ENCODE measurements around the gene UBR7.
"Not testable (repeated sequence)": the region's sequence is repeated elsewhere in the genome, so short reads cannot be mapped to it uniquely, and the experiment has no call there.

UBR7 gene, protein sequence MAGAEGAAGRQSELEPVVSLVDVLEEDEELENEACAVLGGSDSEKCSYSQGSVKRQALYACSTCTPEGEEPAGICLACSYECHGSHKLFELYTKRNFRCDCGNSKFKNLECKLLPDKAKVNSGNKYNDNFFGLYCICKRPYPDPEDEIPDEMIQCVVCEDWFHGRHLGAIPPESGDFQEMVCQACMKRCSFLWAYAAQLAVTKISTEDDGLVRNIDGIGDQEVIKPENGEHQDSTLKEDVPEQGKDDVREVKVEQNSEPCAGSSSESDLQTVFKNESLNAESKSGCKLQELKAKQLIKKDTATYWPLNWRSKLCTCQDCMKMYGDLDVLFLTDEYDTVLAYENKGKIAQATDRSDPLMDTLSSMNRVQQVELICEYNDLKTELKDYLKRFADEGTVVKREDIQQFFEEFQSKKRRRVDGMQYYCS

GRCh38 chr14:93206793-93207467 is at the start of gene UBR7, which contains the start of gene GON7:
UBR7 (plus strand) TSS chr14:93207256; CDS start chr14:93207292, 36 bp downstream.
GON7 (minus strand) TSS chr14:93207065; CDS start chr14:93207037, 28 bp downstream.
- FAIRE-seq: no peak

DNA sequence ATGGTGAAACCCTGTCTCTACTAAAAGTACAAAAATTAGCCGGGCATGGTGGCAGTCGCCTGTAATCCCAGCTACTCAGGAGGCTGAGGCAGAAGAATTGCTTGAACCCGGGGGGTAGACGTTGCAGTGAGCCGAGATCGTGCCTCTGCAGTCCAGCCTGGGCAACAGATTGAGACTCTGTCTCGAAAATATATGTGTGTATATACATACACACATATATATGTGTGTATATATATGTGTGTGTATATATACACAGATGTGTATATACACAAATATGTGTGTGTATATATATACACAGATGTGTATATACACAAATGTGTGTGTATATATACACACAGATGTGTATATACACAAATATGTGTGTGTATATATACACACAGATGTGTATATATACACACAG is 48.7 kb upstream of the UBR7 start:
- FAIRE-seq: not testable (repeated sequence)

GRCh38 chr14:93159625-93160352 is 47.3 kb upstream of the UBR7 start:
- FAIRE-seq: not testable (repeated sequence)

GRCh38 chr14:93160353-93160801 is 46.7 kb upstream of the UBR7 start:
- FAIRE-seq: no peak

DNA sequence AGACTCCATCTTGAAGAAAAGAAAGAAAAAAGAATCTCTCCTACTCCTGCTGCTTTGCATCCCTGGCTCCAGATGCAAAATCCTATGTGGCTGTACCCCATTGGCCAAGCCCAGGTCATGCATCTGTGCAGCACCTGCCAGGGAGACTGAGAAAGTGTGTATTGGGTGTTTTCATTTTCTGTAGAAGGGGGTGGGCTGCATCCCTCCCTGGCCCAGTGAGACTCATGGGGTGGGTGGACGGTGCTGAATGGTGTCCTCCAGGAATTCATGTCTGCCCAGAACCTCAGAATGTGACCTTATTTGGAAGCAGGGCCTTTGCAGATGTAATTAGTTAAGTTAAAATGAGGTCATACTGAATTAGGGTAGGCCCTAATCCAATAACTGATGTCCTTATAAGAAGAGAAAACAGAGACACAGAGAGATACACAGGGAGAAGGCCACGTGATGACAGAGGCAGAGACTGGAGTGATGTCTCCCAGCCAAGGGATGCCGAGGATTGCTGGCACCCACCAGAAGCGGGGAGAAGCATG is 45.6 kb upstream of the UBR7 start:
- FAIRE-seq: no peak

GRCh38 chr14:93163564-93163963 is 43.5 kb upstream of the UBR7 start:
- no peak for FAIRE-seq

DNA sequence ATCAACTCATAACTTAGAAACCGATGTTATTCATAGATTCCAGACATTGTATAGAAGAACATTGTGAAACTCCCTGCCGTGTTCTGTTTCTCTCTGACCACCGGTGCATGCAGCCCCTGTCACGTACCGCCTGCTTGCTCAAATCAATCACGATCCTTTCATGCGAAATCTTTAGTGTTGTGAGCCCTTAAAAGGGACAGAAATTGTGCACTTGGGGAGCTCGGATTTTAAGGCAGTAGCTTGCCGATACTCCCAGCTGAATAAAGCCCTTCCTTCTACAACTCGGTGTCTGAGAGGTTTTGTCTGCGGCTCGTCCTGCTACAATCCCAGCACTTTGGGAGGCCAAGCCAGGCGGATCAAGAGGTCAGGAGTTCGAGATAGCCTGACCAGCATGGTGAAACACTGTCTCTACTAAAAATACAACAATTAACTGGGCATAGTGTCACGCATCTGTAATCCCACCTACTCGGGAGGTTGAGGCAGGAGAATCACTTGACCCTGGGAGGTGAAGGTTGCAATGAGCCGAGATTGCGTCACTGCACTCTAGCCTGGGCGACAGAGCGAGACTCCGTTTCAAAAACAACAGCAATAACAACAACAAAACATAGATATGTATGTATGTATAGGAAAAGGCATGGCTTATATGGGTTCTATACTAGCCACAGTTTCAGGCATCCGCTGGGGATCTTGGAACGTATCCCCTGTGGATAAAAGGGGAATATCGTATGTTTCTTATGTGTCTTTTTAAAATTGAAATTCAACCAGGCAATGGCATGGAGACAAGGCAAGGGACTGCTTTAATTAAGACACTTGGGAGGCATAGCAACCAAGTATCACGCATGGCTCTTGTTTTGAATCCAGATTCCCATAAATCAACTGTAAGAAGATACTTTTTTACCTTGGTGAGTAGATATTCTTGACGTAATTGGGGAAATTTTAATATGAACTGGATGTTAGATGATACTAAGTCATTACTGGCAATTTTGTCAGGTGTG is 41.5 kb upstream of the UBR7 start:
- not testable (repeated sequence) for FAIRE-seq

GRCh38 chr14:93168610-93169009 is 38.4 kb upstream of the UBR7 start:
- not testable (repeated sequence) for FAIRE-seq

DNA sequence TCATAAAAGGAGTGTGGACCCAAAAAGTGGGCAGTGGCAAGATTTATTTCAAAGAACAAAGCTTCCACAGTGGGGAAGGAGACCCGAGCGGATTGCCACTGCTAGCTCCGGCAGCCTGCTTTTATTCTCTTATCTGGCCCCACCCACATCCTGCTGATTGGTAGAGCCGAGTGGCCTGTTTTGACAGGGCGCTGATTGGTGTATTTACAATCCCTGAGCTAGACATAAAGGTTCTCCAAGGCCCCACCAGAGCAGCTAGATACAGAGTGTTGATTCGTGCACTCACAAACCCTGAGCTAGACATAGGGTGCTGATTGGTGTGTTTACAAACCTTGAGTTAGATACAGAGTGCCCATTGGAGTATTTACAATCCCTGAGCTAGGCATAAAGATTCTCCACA is 37.4 kb upstream of the UBR7 start:
- FAIRE-seq: not testable (repeated sequence)

DNA sequence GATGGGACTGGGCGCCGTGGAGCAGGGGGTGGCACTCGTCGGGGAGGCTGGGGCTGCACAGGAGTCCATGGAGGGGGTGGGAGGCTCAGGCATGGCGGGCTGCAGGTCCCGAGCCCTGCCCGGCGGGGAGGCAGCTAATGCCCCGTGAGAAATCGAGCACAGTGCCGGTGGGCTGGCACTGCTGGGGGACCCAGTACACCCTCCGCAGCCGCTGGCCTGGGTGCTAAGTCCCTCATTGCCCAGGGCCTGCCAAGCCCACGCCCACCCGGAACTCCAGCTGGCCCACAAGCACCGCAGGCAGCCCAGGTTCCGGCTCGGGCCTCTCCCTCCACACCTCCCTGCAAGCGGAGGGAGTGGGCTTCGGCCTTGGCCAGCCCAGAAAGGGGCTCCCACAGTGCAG is 36.9 kb upstream of the UBR7 start:
- FAIRE-seq: not testable (repeated sequence)

GRCh38 chr14:93171376-93171775 is 35.7 kb upstream of the UBR7 start:
- no peak for FAIRE-seq

DNA sequence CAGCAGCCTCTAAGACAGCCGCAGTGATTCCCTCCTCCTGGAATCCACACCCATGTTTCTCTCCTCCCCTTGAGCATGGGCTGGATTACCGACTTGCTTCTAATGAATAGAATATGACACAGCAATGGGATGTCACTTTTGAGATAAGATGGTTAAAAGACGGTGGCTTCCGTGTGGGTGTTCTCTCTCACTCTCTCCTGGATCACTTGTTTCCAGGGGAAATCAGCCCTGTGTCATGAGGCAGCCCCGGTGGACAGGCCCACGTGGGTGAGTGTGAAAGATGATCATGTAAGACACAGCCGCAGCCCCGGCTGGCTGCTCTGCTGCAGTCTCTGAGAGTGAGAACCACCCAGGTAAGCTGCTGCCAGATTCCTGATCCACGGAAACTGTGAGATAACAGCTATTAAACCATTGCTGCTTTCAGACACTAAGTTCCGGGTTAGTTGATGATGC is 33.1 kb upstream of the UBR7 start:
- FAIRE-seq: no peak

DNA sequence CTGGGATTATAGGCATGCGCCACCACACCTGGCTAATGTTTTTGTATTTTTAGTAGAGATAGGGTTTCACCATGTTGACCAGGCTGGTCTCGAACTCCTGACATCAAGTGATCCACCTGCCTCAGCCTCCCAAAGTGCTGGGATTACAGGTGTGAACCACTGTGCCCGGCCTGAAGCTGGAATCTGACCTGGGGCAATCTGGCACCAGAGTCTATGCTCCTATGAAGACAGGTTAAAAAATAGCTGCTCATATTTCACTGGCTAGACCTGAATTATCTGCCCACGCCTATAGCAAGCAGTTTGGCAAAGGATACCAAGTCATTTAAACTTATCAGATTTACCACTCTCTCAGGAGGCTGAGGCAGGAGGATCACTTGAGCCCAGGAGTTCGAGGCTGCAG is 32.3 kb upstream of the UBR7 start:
- FAIRE-seq: not testable (repeated sequence)

GRCh38 chr14:93175492-93175891 is 31.6 kb upstream of the UBR7 start:
- no peak for FAIRE-seq

GRCh38 chr14:93183596-93184317 is 23.3 kb upstream of the UBR7 start:
- no peak for FAIRE-seq

- no peak for FAIRE-seq
Observed at GRCh38 chr14:93184391-93185348, 22.4 kb upstream of the UBR7 start, which contains the start of the genes LYSET and MOAP1. LYSET (plus strand) TSS chr14:93185317; CDS start chr14:93185406, 89 bp downstream. MOAP1 (minus strand) TSS chr14:93184897; CDS start chr14:93184242, 655 bp downstream.

DNA sequence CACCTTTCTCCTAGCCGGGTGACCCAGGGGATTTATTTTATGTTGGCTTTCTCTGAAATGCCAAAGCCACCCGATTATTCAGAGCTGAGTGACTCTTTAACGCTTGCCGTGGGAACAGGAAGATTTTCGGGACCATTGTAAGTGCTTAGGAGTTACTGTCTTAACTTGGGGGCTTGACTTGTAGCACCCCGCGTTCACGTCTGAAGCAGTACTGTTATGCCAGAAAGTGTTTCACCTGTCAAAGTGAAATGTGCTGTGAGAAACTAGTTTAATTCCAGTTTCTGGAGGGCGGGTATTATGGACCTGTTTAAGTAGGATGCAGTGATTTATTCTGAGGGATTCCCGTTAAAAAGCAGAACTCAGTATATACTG is 21.7 kb upstream of the UBR7 start:
- no peak for FAIRE-seq

DNA sequence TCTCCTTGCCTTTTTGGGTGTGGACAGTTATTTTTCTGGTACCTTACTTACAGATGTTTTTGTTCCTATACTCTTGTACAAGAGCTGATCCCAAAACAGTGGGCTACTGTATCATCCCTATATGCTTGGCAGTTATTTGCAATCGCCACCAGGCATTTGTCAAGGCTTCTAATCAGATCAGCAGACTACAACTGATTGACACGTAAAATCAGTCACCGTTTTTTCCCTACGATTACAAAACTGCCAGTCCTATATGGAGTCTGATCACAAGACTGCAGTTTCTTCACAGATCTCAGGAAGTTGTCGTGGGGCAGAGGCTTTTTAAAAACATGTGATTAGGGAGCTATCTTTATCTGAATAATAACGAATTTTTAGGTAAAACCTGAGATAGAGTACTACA is 20.6 kb upstream of the UBR7 start:
- FAIRE-seq: no peak

DNA sequence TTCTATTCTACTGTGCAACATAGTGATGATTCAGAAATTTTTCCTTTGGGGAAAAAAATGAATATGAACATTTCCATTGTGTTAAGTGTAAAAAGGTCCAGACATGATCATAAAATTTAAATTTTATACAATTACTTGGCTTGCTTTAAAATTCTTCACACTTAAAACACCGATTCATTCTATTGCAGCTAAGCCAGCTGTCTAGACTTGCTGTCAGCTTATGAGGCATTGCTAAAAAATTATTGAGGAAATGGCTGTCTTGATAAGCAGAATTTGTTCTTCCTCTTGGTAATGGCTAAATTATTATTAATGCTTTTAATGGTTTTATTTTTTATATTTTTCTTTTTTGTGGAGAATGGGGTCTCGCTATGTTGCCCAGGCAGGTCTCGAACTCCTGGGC is 20.1 kb upstream of the UBR7 start:
- FAIRE-seq: no peak
